H1 (cell line): ENCODE results near the gene EIPR1. TPM values are rescaled to one million over a fixed set of nuclear protein-coding genes. Genes with fewer than 3 reads are reported as not detected.

Experiments used
- CTCF ChIA-PET: fragments of 300-600 bp; sonication (Branson Sonifier 250); formaldehyde crosslinking; loops from one replicate; lab custom pipeline; 2021; ENCODE audit not compliant: partially characterized antibody; lab: Charles Lee
- POLR2A ChIA-PET: fragments of 300-600 bp; sonication (Branson Sonifier 250); formaldehyde crosslinking; loops from one replicate; lab custom pipeline; 2021; ENCODE audit warnings: inconsistent platforms; ENCODE audit not compliant: partially characterized antibody; lab: Charles Lee
- DNase-seq, 2 experiments: peaks; one replicate each; pipeline versions ENCODE4 v3.0.0 to v3.0.0-alpha.2; 2010 to 2022; ENCODE audit warnings: low spot score in 2 of 2, low read depth in 1 of 2, mixed read lengths in 1 of 2
- FAIRE-seq: peaks from 2 replicates; lab custom pipeline; 2011; peaks lifted over from hg19 to GRCh38; lab: Jason Lieb, UNC
- H2AFZ ChIP-seq: 2 replicates; pipeline ENCODE4 v1.8.1; 2012; ENCODE audit warnings: low read length, inconsistent platforms
- H2AK5ac ChIP-seq: 2 replicates; pipeline ENCODE4 v1.6.1; 2013; ENCODE audit warnings: low read depth, low read length
- H2BK120ac ChIP-seq: replicated peaks from 2 replicates; pipeline ENCODE3; 2013; ENCODE audit warnings: low read depth, low read length, inconsistent platforms
- H2BK12ac ChIP-seq: 2 replicates; pipeline ENCODE4 v1.6.1; 2013; ENCODE audit warnings: low read depth, low read length
- H2BK15ac ChIP-seq: 2 replicates; pipeline ENCODE4 v1.6.1; 2013; ENCODE audit warnings: low read length
- H2BK20ac ChIP-seq: 2 replicates; pipeline ENCODE4 v1.6.1; 2013; ENCODE audit warnings: low read length
- H2BK5ac ChIP-seq: 2 replicates; pipeline ENCODE4 v1.6.1; 2013; ENCODE audit warnings: low read depth, low read length
- H3K14ac ChIP-seq: 2 replicates; pipeline ENCODE4 v1.6.1; 2013; ENCODE audit warnings: inconsistent platforms; ENCODE audit not compliant: insufficient read length
- H3K18ac ChIP-seq: 2 replicates; pipeline ENCODE4 v1.6.1; 2013; ENCODE audit warnings: low read length; ENCODE audit errors: extremely low read depth
- H3K23ac ChIP-seq: 2 replicates; pipeline ENCODE4 v1.6.1; 2013; ENCODE audit warnings: inconsistent platforms; ENCODE audit not compliant: insufficient read length
- H3K23me2 ChIP-seq: 2 replicates; pipeline ENCODE4 v1.6.1; 2013; ENCODE audit warnings: low read depth, low read length
- H3K27ac ChIP-seq: 2 replicates; pipeline ENCODE4 v1.6.1; 2011; ENCODE audit warnings: low read depth, low read length, inconsistent platforms
- H3K27me3 ChIP-seq, 4 experiments: replicated peaks in 1 of 4; 1 replicate in 1 of 4; 2 replicates in 3 of 4; pipeline versions ENCODE4 v1.6.1 to v1.8.1; 2011 to 2013; ENCODE audit warnings: low read length in 3 of 4, mild to moderate bottlenecking in 3 of 4, inconsistent platforms in 2 of 4, mixed read lengths in 2 of 4, moderate library complexity in 1 of 4; ENCODE audit not compliant: control insufficient read depth in 3 of 4, insufficient read depth in 3 of 4; ENCODE audit errors: extremely low read depth in 1 of 4
- H3K36me3 ChIP-seq, 4 experiments: 2 replicates each; pipeline versions ENCODE4 v1.6.1 to v1.8.1; 2011 to 2013; ENCODE audit warnings: mild to moderate bottlenecking in 4 of 4, low read length in 3 of 4, moderate library complexity in 2 of 4, control low read depth in 1 of 4, inconsistent platforms in 1 of 4; ENCODE audit not compliant: insufficient read depth in 4 of 4, control insufficient read depth in 2 of 4
- H3K4ac ChIP-seq: replicated peaks from 2 replicates; pipeline ENCODE3; 2013; ENCODE audit warnings: low read length, low read depth, mixed read lengths, inconsistent platforms; ENCODE audit not compliant: insufficient read length
- H3K4me1 ChIP-seq, 4 experiments: replicated peaks in 1 of 4; 1 replicate in 1 of 4; 2 replicates in 3 of 4; pipeline versions ENCODE4 v1.6.1 to v1.8.1; 2011 to 2013; ENCODE audit warnings: low read length in 3 of 4, inconsistent platforms in 2 of 4, mixed read lengths in 1 of 4; ENCODE audit not compliant: insufficient read depth in 4 of 4, control insufficient read depth in 3 of 4
- H3K4me2 ChIP-seq, 2 experiments: 2 replicates each; pipeline versions ENCODE4 v1.6.1 to v1.8.1; 2011 to 2013; ENCODE audit warnings: low read depth in 2 of 2, low read length in 2 of 2, control low read depth in 1 of 2, inconsistent platforms in 1 of 2, mild to moderate bottlenecking in 1 of 2; ENCODE audit not compliant: insufficient read depth in 1 of 2
- H3K4me3 ChIP-seq, 4 experiments: fragments of 200-600, 300-600 bp in 1 of 4; sonication (generic), shearing (Covaris generic), sonication (Bioruptor Twin) in 1 of 4; 2 replicates each; pipeline versions ENCODE4 v1.5.1 to v1.8.1; 2011 to 2016; ENCODE audit warnings: low read length in 4 of 4, low read depth in 3 of 4, control low read depth in 2 of 4, inconsistent platforms in 2 of 4, mild to moderate bottlenecking in 2 of 4, mixed read lengths in 1 of 4, moderate library complexity in 1 of 4; ENCODE audit not compliant: insufficient read depth in 2 of 4; ENCODE audit errors: extremely low read depth in 1 of 4
- H3K56ac ChIP-seq: replicated peaks from 2 replicates; pipeline ENCODE3; 2013; ENCODE audit warnings: low read depth, mild to moderate bottlenecking, mixed read lengths, low read length, inconsistent platforms; ENCODE audit not compliant: insufficient read length
- H3K79me1 ChIP-seq: 2 replicates; pipeline ENCODE4 v1.6.1; 2013; ENCODE audit warnings: low read depth, low read length, control low read depth
- H3K79me2 ChIP-seq, 2 experiments: 2 replicates each; pipeline versions ENCODE4 v1.6.1 to v1.8.1; 2012 to 2013; ENCODE audit warnings: low read length in 2 of 2, mild to moderate bottlenecking in 2 of 2, inconsistent platforms in 1 of 2; ENCODE audit not compliant: insufficient read depth in 2 of 2, control insufficient read depth in 1 of 2
- H3K9ac ChIP-seq, 4 experiments: replicated peaks in 1 of 4; 1 replicate in 1 of 4; 2 replicates in 3 of 4; pipeline versions ENCODE4 v1.6.1 to v1.8.1; 2011 to 2013; ENCODE audit warnings: low read depth in 3 of 4, low read length in 3 of 4, control low read depth in 2 of 4, mild to moderate bottlenecking in 2 of 4, moderate library complexity in 2 of 4, inconsistent platforms in 1 of 4; ENCODE audit errors: extremely low read depth in 1 of 4
- H3K9me3 ChIP-seq, 2 experiments: 2 replicates each; pipeline versions ENCODE4 v1.6.1 to v1.8.1; 2012 to 2013; ENCODE audit warnings: mild to moderate bottlenecking in 2 of 2, moderate library complexity in 2 of 2, control low read depth in 1 of 2, inconsistent platforms in 1 of 2, low read depth in 1 of 2, low read length in 1 of 2, mixed read lengths in 1 of 2; ENCODE audit not compliant: insufficient read depth in 2 of 2
- H4K20me1 ChIP-seq, 2 experiments: replicated peaks in 1 of 2; 2 replicates each; pipeline versions ENCODE3 to v1.8.1; 2011 to 2013; ENCODE audit warnings: inconsistent platforms in 2 of 2, low read length in 2 of 2, mild to moderate bottlenecking in 1 of 2; ENCODE audit not compliant: insufficient read depth in 2 of 2, control insufficient read depth in 1 of 2
- H4K5ac ChIP-seq: 2 replicates; pipeline ENCODE4 v1.6.1; 2013; ENCODE audit warnings: low read length, low read depth, mixed read lengths, inconsistent platforms; ENCODE audit not compliant: insufficient read length
- H4K8ac ChIP-seq: 2 replicates; pipeline ENCODE4 v1.8.0; 2013; ENCODE audit warnings: mild to moderate bottlenecking, moderate library complexity, low read length, inconsistent platforms; ENCODE audit not compliant: insufficient read depth; ENCODE audit errors: extremely low read depth
- H4K91ac ChIP-seq: replicated peaks from 2 replicates; pipeline ENCODE3; 2013; ENCODE audit warnings: low read length, mixed read lengths, inconsistent platforms; ENCODE audit not compliant: insufficient read length
- BCL11A ChIP-seq, 2 experiments: IDR thresholded peaks; one replicate each; pipeline ENCODE4 v1.6.1; 2011; ENCODE audit warnings: low read depth in 2 of 2, low read length in 2 of 2, mild to moderate bottlenecking in 2 of 2
- EGR1 ChIP-seq: IDR thresholded peaks from 2 replicates; pipeline ENCODE4 v1.6.1; 2011; ENCODE audit warnings: low read depth, low read length, borderline replicate concordance
- EP300 ChIP-seq, 2 experiments: IDR thresholded peaks; 1 replicate in 1 of 2; 2 replicates in 1 of 2; pipeline ENCODE4 v1.6.1; 2011 to 2012; ENCODE audit warnings: low read depth in 2 of 2, low read length in 2 of 2, mild to moderate bottlenecking in 2 of 2, borderline replicate concordance in 1 of 2, inconsistent platforms in 1 of 2, moderate library complexity in 1 of 2
- EZH2 ChIP-seq: fragments of 200-600 bp; sonication (generic); IDR thresholded peaks from 2 replicates; pipeline ENCODE4 v1.7.1; 2012; ENCODE audit warnings: low read depth, mild to moderate bottlenecking, moderate library complexity, low read length, inconsistent platforms; ENCODE audit not compliant: severe bottlenecking
- JUN ChIP-seq: IDR thresholded peaks from 2 replicates; pipeline ENCODE4 v1.6.1; 2011; ENCODE audit warnings: low read depth, mild to moderate bottlenecking, improper control_type of control experiment, low read length
- WGBS, 2 experiments: shearing (Covaris generic) in 1 of 2; methylation state at CpG; one replicate each; pipeline versions ENCODE4 v1.1.6 to v1.1.7; 2013 to 2015; ENCODE audit warnings: low lambda C conversion rate in 2 of 2, mixed read lengths in 2 of 2, inconsistent platforms in 1 of 2, low coverage in 1 of 2, missing lambda C conversion rate in 1 of 2; ENCODE audit not compliant: insufficient replicate concordance in 2 of 2, insufficient coverage in 1 of 2, insufficient read length in 1 of 2; ENCODE audit errors: extremely low coverage in 1 of 2, missing lambda C conversion rate in 1 of 2; 5-methylcytosine and 5-hydroxymethylcytosine counted together
- polyA plus RNA-seq, 7 experiments: library from polyadenylated mRNA; depleted of rRNA in 3 of 7; stranded (reverse) in 5 of 7; unstranded in 2 of 7; fragments of >200 nt in 5 of 7; fragments of 200-250 nt in 2 of 7; gene quantifications; 1 replicate in 5 of 7; 2 replicates in 1 of 7; 4 replicates in 1 of 7; pipeline versions ENCODE4 v1.2.1 to v1.2.3, GENCODE V29; 2011 to 2013; ENCODE audit warnings: missing spikeins in 2 of 7, mixed read lengths in 2 of 7
- total RNA-seq: library from RNA; stranded (reverse); fragmentation: NEBNext Ultra II Directional; extraction: Animal tissue kit (Norgen Biotek cat#: 25700); gene quantifications from 2 replicates; pipeline ENCODE4 v1.2.1, GENCODE V29; 2021

Gene EIPR1
- total and polyA plus RNA-seq, 2 of the 8 experiments (the other 6 are each of a cell fraction or from before 2014, with no cell fraction given) = 26.3 to 56.4 TPM

- Histone ChIP-seq H3K27me3 (no peaks in the 10 kb centered on the region; a peak in 2 of 7 replicates), H3K9me3 (peaks cover 0 to 4% of the 10 kb centered on the region in 2 experiments; a peak in 1 of 4 replicates), H3K18ac (no peak overlapping the region), H2AK5ac (no peak overlapping the region), H3K4me1 (peaks cover 4 to 16% (median 7%) of the 10 kb centered on the region in 4 experiments), H3K56ac (no peak overlapping the region), H3K79me2 (no peaks in the 10 kb centered on the region), H3K9ac (no peak overlapping the region)
- DNase-seq (no peak), FAIRE-seq (no peak)
- POLR2A ChIA-PET = no interaction called here
- TF ChIP-seq EGR1 (no peak), JUN (no peak), BCL11A (IDR thresholded peaks at IDR 0.05; ENCODE audit: low read depth in 2 of 2, low read length in 2 of 2) (no peak), EZH2 (no peak), EP300 (IDR thresholded peaks at IDR 0.05; ENCODE audit: borderline replicate concordance in 1 of 2, low read depth in 2 of 2, low read length in 2 of 2) (no peak)
- TF ChIP-seq, all 59 proteins: peak for 0
- H3K23me2 ChIP-seq = no peaks in the 10 kb centered on the region
- CTCF ChIA-PET = interaction anchor here (0.8 to 1.8 kb wide), 5 partner anchors 10 to 227 kb away, joined by 3 to 10 read pairs (median 3); no protein-coding TSS in a partner anchor
- no peak overlapping the region for H3K4ac ChIP-seq
- H4K8ac ChIP-seq = no peak overlapping the region
- no peak overlapping the region for H4K91ac ChIP-seq
- no peak overlapping the region for H2BK15ac ChIP-seq
- H3K4me2 ChIP-seq = no peak overlapping the region
- H2BK20ac ChIP-seq = 0 out of 2 replicates have a peak overlapping the region, but pooled peaks have one; percentile 61
- no peak overlapping the region for H3K27ac ChIP-seq
- no peak overlapping the region for H3K14ac ChIP-seq
- no peak overlapping the region for H2BK120ac ChIP-seq
- no peaks in the 10 kb centered on the region for H4K20me1 ChIP-seq
- 89% methylated on average over 15 of the region's 16 CpGs; no CpG with 5 or more reads in 1 of the 2 experiments for WGBS, 2 experiments
- H2BK5ac ChIP-seq = no peak overlapping the region
- peaks cover 2 to 9% (median 4%) of the 10 kb centered on the region in 4 experiments; a peak in 5 of 8 replicates for H3K36me3 ChIP-seq
- no peaks in the 10 kb centered on the region; the same call in none of the 2 replicates for H3K79me1 ChIP-seq
- no peak overlapping the region for H4K5ac ChIP-seq
- H2BK12ac ChIP-seq = no peak overlapping the region
- no peak overlapping the region for H3K4me3 ChIP-seq
- H3K23ac ChIP-seq = no peak overlapping the region
- H2AFZ ChIP-seq = no peak overlapping the region
Observed at GRCh38 chr2:3196716-3197115, 180.9 kb downstream of the EIPR1 start.
